CD4-positive, alpha-beta memory T cell (primary cell): ENCODE data around the gene HELZ. TPM values are rescaled to one million over a fixed set of nuclear protein-coding genes. Genes with fewer than 3 reads are reported as not detected.
A peak's percentile ranks its signal among the peaks of the same experiment; 100 is the strongest.

Experiments
- CTCF ChIA-PET: fragments of 350-600 bp; sonication (Branson Sonifier 250); formaldehyde crosslinking; loops from one replicate; lab custom pipeline; 2021; ENCODE audit warnings: inconsistent platforms; ENCODE audit not compliant: partially characterized antibody; lab: Charles Lee
- POLR2A ChIA-PET: fragments of 350-600 bp; sonication (Branson Sonifier 250); formaldehyde crosslinking; loops from one replicate; lab custom pipeline; 2021; ENCODE audit not compliant: partially characterized antibody; lab: Charles Lee
- DNase-seq, 5 donors: peaks; one replicate each; pipeline versions ENCODE4 v3.0.0 to v3.0.0-alpha.2; 2020 to 2022; ENCODE audit warnings: mixed read lengths in 1 of 5
- H3K27ac ChIP-seq: one replicate; pipeline ENCODE4 v1.7.0; 2013; ENCODE audit warnings: low read depth, low read length
- H3K27me3 ChIP-seq: 2 replicates; pipeline ENCODE4 v1.7.0; 2013; ENCODE audit warnings: mild to moderate bottlenecking, low read length, moderate library complexity; ENCODE audit not compliant: insufficient read depth
- H3K36me3 ChIP-seq: 2 replicates; pipeline ENCODE4 v1.7.0; 2013; ENCODE audit warnings: mild to moderate bottlenecking, low read length, moderate library complexity; ENCODE audit not compliant: insufficient read depth
- H3K4me1 ChIP-seq: 2 replicates; pipeline ENCODE4 v1.7.0; 2013; ENCODE audit warnings: mild to moderate bottlenecking, low read length, moderate library complexity; ENCODE audit not compliant: insufficient read depth
- H3K4me3 ChIP-seq, 2 donors: one replicate each; pipeline ENCODE4 v1.7.0; 2013; ENCODE audit warnings: low read length in 2 of 2, mild to moderate bottlenecking in 1 of 2
- H3K9me3 ChIP-seq, 2 donors: one replicate each; pipeline ENCODE4 v1.7.0; 2013; ENCODE audit warnings: low read length in 2 of 2, control low read depth in 1 of 2; ENCODE audit not compliant: control insufficient read depth in 1 of 2
- H3K27ac Mint-ChIP-seq, 7 donors: one replicate each; pipeline ENCODE4 v1.8.0; 2020 to 2021; ENCODE audit warnings: mixed read lengths in 7 of 7, mild to moderate bottlenecking in 6 of 7, inconsistent platforms in 3 of 7, moderate library complexity in 3 of 7
- H3K27me3 Mint-ChIP-seq, 2 donors: one replicate each; pipeline ENCODE4 v1.8.0; 2020 to 2021; ENCODE audit warnings: mixed read lengths in 2 of 2
- H3K36me3 Mint-ChIP-seq, 2 donors: one replicate each; pipeline ENCODE4 v1.8.0; 2020 to 2021; ENCODE audit warnings: mixed read lengths in 2 of 2, inconsistent platforms in 1 of 2, mild to moderate bottlenecking in 1 of 2
- H3K4me1 Mint-ChIP-seq, 4 donors: one replicate each; pipeline ENCODE4 v1.8.0; 2020 to 2021; ENCODE audit warnings: mixed read lengths in 4 of 4, mild to moderate bottlenecking in 1 of 4
- H3K4me3 Mint-ChIP-seq, 8 donors: one replicate each; pipeline ENCODE4 v1.8.0; 2020 to 2021; ENCODE audit warnings: mixed read lengths in 8 of 8, mild to moderate bottlenecking in 7 of 8, moderate library complexity in 6 of 8, inconsistent platforms in 3 of 8
- H3K9me3 Mint-ChIP-seq, 8 donors: one replicate each; pipeline ENCODE4 v1.8.0; 2020 to 2021; ENCODE audit warnings: mixed read lengths in 8 of 8, mild to moderate bottlenecking in 5 of 8, inconsistent platforms in 3 of 8, moderate library complexity in 1 of 8
- intact Hi-C: fragments of 100-400 bp; cut with micrococcal nuclease; formaldehyde crosslinking; loops from one replicate; pipeline ENCODE4 v1.15.1; 2023
- polyA plus RNA-seq, 2 donors: library from polyadenylated mRNA; unstranded; fragments of 300-500 nt; fragmentation: Illumina TruSeq; gene quantifications; one replicate each; pipeline ENCODE4 v1.2.3, GENCODE V29; 2021
- total RNA-seq, 2 experiments: library from RNA; stranded (reverse); gene quantifications; one replicate each; pipeline ENCODE4 v1.2.3, GENCODE V29; 2021

HELZ gene
- total and polyA plus RNA-seq, 4 experiments from 2014 or later: 32.0 to 104 (median 86.4) TPM

DNA sequence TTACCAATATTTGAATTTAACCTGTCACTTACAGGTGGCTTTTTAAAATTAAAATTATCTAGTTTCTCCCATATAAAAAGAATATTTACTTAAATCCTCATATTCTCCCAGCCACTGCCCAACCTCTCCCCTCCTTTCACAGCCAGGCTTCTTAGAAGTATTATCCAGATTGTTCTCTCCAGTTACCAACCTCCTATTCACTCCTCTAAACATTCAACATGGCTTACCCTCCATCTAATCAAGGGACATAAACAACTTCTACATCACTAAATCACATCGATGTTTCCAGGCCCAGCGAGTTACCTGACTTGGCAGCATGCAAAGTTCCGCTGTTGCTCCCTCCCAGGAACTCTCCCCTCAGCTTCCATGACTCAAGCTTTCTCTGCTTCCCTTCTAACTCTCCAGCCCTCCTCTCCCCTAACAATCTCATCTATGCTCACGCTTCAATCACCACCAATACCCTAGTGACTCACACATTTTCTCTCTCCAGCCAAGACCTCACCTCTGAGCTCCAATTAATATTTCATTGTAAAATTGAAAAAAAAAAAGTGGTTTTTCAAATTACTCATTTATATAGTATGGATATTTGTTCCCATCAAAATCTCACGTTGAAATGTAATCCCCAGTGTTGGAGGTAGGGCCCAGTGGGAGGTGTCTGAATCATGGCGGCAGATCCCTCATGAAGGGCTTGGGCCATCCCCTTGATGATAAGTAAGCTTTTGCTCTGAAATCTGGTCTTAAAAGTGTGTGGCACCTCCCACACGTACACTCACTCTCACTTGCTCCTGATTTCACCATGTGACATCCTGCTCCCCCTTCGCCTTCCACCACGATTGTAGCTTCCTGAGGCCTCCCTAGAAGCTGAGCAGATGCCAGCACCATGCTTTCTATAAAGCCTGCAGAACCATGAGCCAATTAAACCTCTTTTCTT, 88.5 kb downstream of the HELZ start:
- Mint-ChIP-seq H3K27ac (peak overlapping the region in 4 of 7 donors; percentile 3 to 81 (median 62)), H3K27me3 (no peaks in the 10 kb centered on the region), H3K4me3 (no peak overlapping the region), H3K36me3 (peaks cover 56 to 62% of the 10 kb centered on the region in 2 donors), H3K4me1 (peaks cover 14 to 30% (median 24%) of the 10 kb centered on the region in 4 donors), H3K9me3 (no peaks in the 10 kb centered on the region)
- Histone ChIP-seq H3K4me3 (no peak overlapping the region), H3K9me3 (no peaks in the 10 kb centered on the region), H3K27ac (no peak overlapping the region), H3K27me3 (no peaks in the 10 kb centered on the region), H3K4me1 (peaks cover 14% of the 10 kb centered on the region), H3K36me3 (peaks cover 16% of the 10 kb centered on the region)
- intact Hi-C loops: no loop called here
- no peak for DNase-seq
- ChIA-PET CTCF (interaction anchor here (0.8 to 1.6 kb wide), 4 partner anchors 9 to 136 kb away, joined by 3 to 4 read pairs (median 3); no protein-coding TSS in a partner anchor), POLR2A (no interaction called here)

DNA sequence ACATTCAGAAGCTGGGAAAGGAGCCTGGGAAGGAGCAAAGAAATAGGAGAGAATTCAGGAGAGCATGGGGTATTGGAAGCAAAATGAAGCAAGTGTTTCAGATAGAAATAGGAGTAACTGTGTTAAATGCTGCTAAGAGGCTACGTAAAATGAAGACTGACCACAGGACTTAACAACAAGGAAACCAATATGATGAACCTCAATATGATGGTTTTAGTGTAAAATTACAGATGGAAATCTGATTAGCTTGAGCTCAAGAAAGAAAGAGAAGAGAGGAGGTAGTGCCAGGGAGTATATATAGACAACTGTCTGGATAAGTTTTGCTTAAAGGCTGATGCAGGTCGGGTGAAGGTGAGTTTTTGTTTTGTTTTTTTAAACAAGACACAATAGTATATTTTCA, 92.2 kb downstream of the HELZ start:
- H3K9me3 ChIP-seq: no peaks in the 10 kb centered on the region
- DNase-seq: no peak
- CTCF ChIA-PET: interaction anchor here (0.9 kb wide), 1 partner anchor 27 kb away, joined by 3 read pairs; no protein-coding TSS in a partner anchor
- H3K9me3 Mint-ChIP-seq: no peaks in the 10 kb centered on the region
- H3K36me3 ChIP-seq: peaks cover 25% of the 10 kb centered on the region
- no peak overlapping the region for H3K4me3 Mint-ChIP-seq
- H3K36me3 Mint-ChIP-seq: peaks cover 60 to 62% of the 10 kb centered on the region in 2 donors
- peaks cover 12 to 22% (median 16%) of the 10 kb centered on the region in 4 donors for H3K4me1 Mint-ChIP-seq
- no peak overlapping the region for H3K4me3 ChIP-seq
- intact Hi-C loops: no loop called here
- peaks cover 6% of the 10 kb centered on the region for H3K4me1 ChIP-seq
- no peaks in the 10 kb centered on the region for H3K27me3 Mint-ChIP-seq
- POLR2A ChIA-PET: interaction anchor here (0.7 kb wide), 1 partner anchor 15 kb away, joined by 4 read pairs; no protein-coding TSS in a partner anchor
- no peak overlapping the region for H3K27ac Mint-ChIP-seq
- no peak overlapping the region for H3K27ac ChIP-seq
- no peaks in the 10 kb centered on the region for H3K27me3 ChIP-seq

DNA sequence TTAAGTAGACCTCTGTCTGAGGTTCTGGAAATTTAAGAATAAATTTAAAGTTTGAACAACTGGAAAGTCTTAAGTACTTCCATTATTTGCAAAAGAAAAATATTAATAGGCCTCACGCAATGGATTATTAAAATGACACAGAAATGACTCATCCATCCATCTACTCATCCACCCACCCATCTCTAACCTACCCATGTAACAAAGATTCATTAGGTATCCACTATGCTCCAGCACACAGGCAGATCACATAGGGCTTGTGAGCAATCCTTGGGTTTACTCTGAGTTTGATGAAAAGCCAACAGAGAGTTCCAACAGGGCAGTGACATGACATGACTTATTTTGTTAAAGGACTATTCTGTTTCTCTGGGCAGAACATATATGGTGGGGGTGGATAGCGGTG, 93.3 kb downstream of the HELZ start:
- no peaks in the 10 kb centered on the region for H3K9me3 ChIP-seq
- no peaks in the 10 kb centered on the region for H3K4me1 ChIP-seq
- intact Hi-C loops: no loop called here
- no peak overlapping the region for H3K4me3 ChIP-seq
- H3K36me3 ChIP-seq: peaks cover 30% of the 10 kb centered on the region
- no peak overlapping the region for H3K4me3 Mint-ChIP-seq
- H3K36me3 Mint-ChIP-seq: peaks cover 61% of the 10 kb centered on the region in 2 donors
- CTCF ChIA-PET: no interaction called here
- POLR2A ChIA-PET: no interaction called here
- DNase-seq: no peak
- peaks cover 4 to 14% (median 12%) of the 10 kb centered on the region in 4 donors for H3K4me1 Mint-ChIP-seq
- no peak overlapping the region for H3K27ac ChIP-seq
- no peaks in the 10 kb centered on the region for H3K9me3 Mint-ChIP-seq
- H3K27me3 ChIP-seq: no peaks in the 10 kb centered on the region
- no peak overlapping the region for H3K27ac Mint-ChIP-seq
- no peaks in the 10 kb centered on the region for H3K27me3 Mint-ChIP-seq

DNA sequence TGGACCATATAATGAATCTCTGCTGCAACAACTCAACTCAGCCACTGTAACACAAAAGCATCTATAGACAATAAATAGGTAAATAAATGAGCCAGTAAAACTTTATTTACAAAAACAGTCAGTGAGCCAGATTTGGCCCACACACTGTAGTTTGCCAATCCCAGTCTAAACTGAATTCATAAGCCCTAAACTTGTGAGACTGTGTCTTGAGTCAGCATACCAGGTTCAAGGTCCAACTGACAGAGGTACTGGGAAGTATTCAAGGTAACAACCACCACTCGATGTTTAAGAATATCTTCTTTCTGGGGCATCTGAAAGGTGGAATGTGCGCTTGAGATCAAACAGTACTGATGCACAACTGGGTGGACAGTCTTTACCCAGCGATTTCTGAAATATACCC, 94.2 kb downstream of the HELZ start:
- Histone ChIP-seq H3K4me1 (no peaks in the 10 kb centered on the region), H3K27me3 (no peaks in the 10 kb centered on the region), H3K4me3 (no peak overlapping the region), H3K36me3 (peaks cover 37% of the 10 kb centered on the region), H3K27ac (no peak overlapping the region), H3K9me3 (no peaks in the 10 kb centered on the region)
- H3K36me3 Mint-ChIP-seq: peaks cover 56 to 64% of the 10 kb centered on the region in 2 donors
- no peaks in the 10 kb centered on the region for H3K27me3 Mint-ChIP-seq
- H3K27ac Mint-ChIP-seq: peak overlapping the region in 1 of 7 donors; percentile 25
- H3K4me1 Mint-ChIP-seq: peaks cover 0 to 11% (median 10%) of the 10 kb centered on the region in 4 donors
- POLR2A ChIA-PET: no interaction called here
- intact Hi-C loops: no loop called here
- CTCF ChIA-PET: no interaction called here
- no peaks in the 10 kb centered on the region for H3K9me3 Mint-ChIP-seq
- no peak for DNase-seq
- H3K4me3 Mint-ChIP-seq: no peak overlapping the region

DNA sequence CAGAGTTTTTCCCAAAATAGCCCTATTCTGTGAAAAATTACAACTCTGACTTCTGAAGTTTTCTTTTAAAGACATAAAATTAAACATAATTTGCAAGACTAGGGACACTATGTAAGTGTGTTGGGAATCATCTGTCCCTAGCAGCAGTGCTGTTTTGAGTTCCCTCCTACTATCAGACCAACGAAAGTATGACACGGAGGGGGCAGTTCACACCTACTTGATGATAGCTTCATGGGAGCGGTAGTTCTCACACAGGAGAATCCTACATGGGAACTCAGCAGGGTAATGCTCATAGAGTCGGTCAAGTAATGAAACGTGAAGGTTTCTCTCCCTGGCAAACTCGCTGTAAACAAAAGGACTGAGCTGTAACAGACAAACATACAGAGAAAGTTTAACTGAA, 96.6 kb downstream of the HELZ start:
- no peak overlapping the region for H3K4me3 ChIP-seq
- ChIA-PET POLR2A (interaction anchor here (0.7 kb wide), 1 partner anchor 22 kb away, joined by 3 read pairs; no protein-coding TSS in a partner anchor), CTCF (interaction anchor here (1.1 kb wide), 1 partner anchor 9 kb away, joined by 3 read pairs; no protein-coding TSS in a partner anchor)
- DNase-seq: no peak
- intact Hi-C loops: no loop called here
- H3K36me3 ChIP-seq: peaks cover 39% of the 10 kb centered on the region
- H3K9me3 ChIP-seq: no peaks in the 10 kb centered on the region
- H3K4me1 ChIP-seq: no peaks in the 10 kb centered on the region
- no peak overlapping the region for H3K27ac Mint-ChIP-seq
- H3K9me3 Mint-ChIP-seq: no peaks in the 10 kb centered on the region
- peaks cover 0 to 10% (median 6%) of the 10 kb centered on the region in 4 donors for H3K4me1 Mint-ChIP-seq
- H3K27ac ChIP-seq: no peak overlapping the region
- H3K27me3 ChIP-seq: no peaks in the 10 kb centered on the region
- H3K4me3 Mint-ChIP-seq: no peak overlapping the region
- peaks cover 73 to 83% of the 10 kb centered on the region in 2 donors for H3K36me3 Mint-ChIP-seq
- H3K27me3 Mint-ChIP-seq: no peaks in the 10 kb centered on the region

GRCh38 chr17:67145183-67145805, 99.7 kb downstream of the HELZ start:
- H3K9me3 Mint-ChIP-seq: peaks cover 0 to 4% (median 0%) of the 10 kb centered on the region in 8 donors
- Histone ChIP-seq H3K4me3 (no peak overlapping the region), H3K27ac (no peak overlapping the region), H3K27me3 (no peaks in the 10 kb centered on the region), H3K4me1 (peaks cover 2% of the 10 kb centered on the region), H3K36me3 (peaks cover 25% of the 10 kb centered on the region), H3K9me3 (no peaks in the 10 kb centered on the region)
- H3K27me3 Mint-ChIP-seq: no peaks in the 10 kb centered on the region
- H3K36me3 Mint-ChIP-seq: peaks cover 74 to 75% of the 10 kb centered on the region in 2 donors
- H3K4me1 Mint-ChIP-seq: peaks cover 5 to 6% (median 6%) of the 10 kb centered on the region in 4 donors
- H3K4me3 Mint-ChIP-seq: no peak overlapping the region
- peak overlapping the region in 1 of 7 donors; percentile 18 for H3K27ac Mint-ChIP-seq
- DNase-seq: no peak
- intact Hi-C loops: no loop called here
- ChIA-PET POLR2A (no interaction called here), CTCF (no interaction called here)

- CTCF ChIA-PET: interaction anchor here (1.3 kb wide), 2 partner anchors 13 to 16 kb away, joined by 3 to 4 read pairs; no protein-coding TSS in a partner anchor
- Histone ChIP-seq H3K27ac (no peak overlapping the region), H3K4me3 (no peak overlapping the region), H3K36me3 (peaks cover 25% of the 10 kb centered on the region), H3K4me1 (peaks cover 19% of the 10 kb centered on the region), H3K27me3 (no peaks in the 10 kb centered on the region), H3K9me3 (no peaks in the 10 kb centered on the region)
- H3K4me1 Mint-ChIP-seq: peaks cover 19 to 25% (median 23%) of the 10 kb centered on the region in 4 donors
- no peak for DNase-seq
- peaks cover 0 to 4% (median 0%) of the 10 kb centered on the region in 8 donors for H3K9me3 Mint-ChIP-seq
- peaks cover 80 to 81% of the 10 kb centered on the region in 2 donors for H3K36me3 Mint-ChIP-seq
- H3K27me3 Mint-ChIP-seq: no peaks in the 10 kb centered on the region
- no peak overlapping the region for H3K27ac Mint-ChIP-seq
- intact Hi-C loops: no loop called here
- no peak overlapping the region for H3K4me3 Mint-ChIP-seq
- POLR2A ChIA-PET: no interaction called here
These were observed 101.7 kb downstream of the HELZ start for GRCh38 chr17:67143318-67143717.
